H1 (cell line): Measurements from ENCODE around the gene PTPN13. TPM values are rescaled to one million over a fixed set of nuclear protein-coding genes. Genes with fewer than 3 reads are reported as not detected.

Experiments
- CTCF ChIA-PET: fragments of 300-600 bp; sonication (Branson Sonifier 250); formaldehyde crosslinking; loops from one replicate; lab custom pipeline; 2021; ENCODE audit not compliant: partially characterized antibody; lab: Charles Lee
- POLR2A ChIA-PET: fragments of 300-600 bp; sonication (Branson Sonifier 250); formaldehyde crosslinking; loops from one replicate; lab custom pipeline; 2021; ENCODE audit warnings: inconsistent platforms; ENCODE audit not compliant: partially characterized antibody; lab: Charles Lee
- DNase-seq, 2 experiments: peaks; one replicate each; pipeline versions ENCODE4 v3.0.0 to v3.0.0-alpha.2; 2010 to 2022; ENCODE audit warnings: low spot score in 2 of 2, low read depth in 1 of 2, mixed read lengths in 1 of 2
- FAIRE-seq: peaks from 2 replicates; lab custom pipeline; 2011; peaks lifted over from hg19 to GRCh38; lab: Jason Lieb, UNC
- H2AFZ ChIP-seq: 2 replicates; pipeline ENCODE4 v1.8.1; 2012; ENCODE audit warnings: low read length, inconsistent platforms
- H2AK5ac ChIP-seq: 2 replicates; pipeline ENCODE4 v1.6.1; 2013; ENCODE audit warnings: low read depth, low read length
- H2BK120ac ChIP-seq: replicated peaks from 2 replicates; pipeline ENCODE3; 2013; ENCODE audit warnings: low read depth, low read length, inconsistent platforms
- H2BK12ac ChIP-seq: 2 replicates; pipeline ENCODE4 v1.6.1; 2013; ENCODE audit warnings: low read depth, low read length
- H2BK15ac ChIP-seq: 2 replicates; pipeline ENCODE4 v1.6.1; 2013; ENCODE audit warnings: low read length
- H2BK20ac ChIP-seq: 2 replicates; pipeline ENCODE4 v1.6.1; 2013; ENCODE audit warnings: low read length
- H2BK5ac ChIP-seq: 2 replicates; pipeline ENCODE4 v1.6.1; 2013; ENCODE audit warnings: low read depth, low read length
- H3K14ac ChIP-seq: 2 replicates; pipeline ENCODE4 v1.6.1; 2013; ENCODE audit warnings: inconsistent platforms; ENCODE audit not compliant: insufficient read length
- H3K18ac ChIP-seq: 2 replicates; pipeline ENCODE4 v1.6.1; 2013; ENCODE audit warnings: low read length; ENCODE audit errors: extremely low read depth
- H3K23ac ChIP-seq: 2 replicates; pipeline ENCODE4 v1.6.1; 2013; ENCODE audit warnings: inconsistent platforms; ENCODE audit not compliant: insufficient read length
- H3K23me2 ChIP-seq: 2 replicates; pipeline ENCODE4 v1.6.1; 2013; ENCODE audit warnings: low read depth, low read length
- H3K27ac ChIP-seq: 2 replicates; pipeline ENCODE4 v1.6.1; 2011; ENCODE audit warnings: low read depth, low read length, inconsistent platforms
- H3K27me3 ChIP-seq, 4 experiments: replicated peaks in 1 of 4; 1 replicate in 1 of 4; 2 replicates in 3 of 4; pipeline versions ENCODE4 v1.6.1 to v1.8.1; 2011 to 2013; ENCODE audit warnings: low read length in 3 of 4, mild to moderate bottlenecking in 3 of 4, inconsistent platforms in 2 of 4, mixed read lengths in 2 of 4, moderate library complexity in 1 of 4; ENCODE audit not compliant: control insufficient read depth in 3 of 4, insufficient read depth in 3 of 4; ENCODE audit errors: extremely low read depth in 1 of 4
- H3K36me3 ChIP-seq, 4 experiments: 2 replicates each; pipeline versions ENCODE4 v1.6.1 to v1.8.1; 2011 to 2013; ENCODE audit warnings: mild to moderate bottlenecking in 4 of 4, low read length in 3 of 4, moderate library complexity in 2 of 4, control low read depth in 1 of 4, inconsistent platforms in 1 of 4; ENCODE audit not compliant: insufficient read depth in 4 of 4, control insufficient read depth in 2 of 4
- H3K4ac ChIP-seq: replicated peaks from 2 replicates; pipeline ENCODE3; 2013; ENCODE audit warnings: low read length, low read depth, mixed read lengths, inconsistent platforms; ENCODE audit not compliant: insufficient read length
- H3K4me1 ChIP-seq, 4 experiments: replicated peaks in 1 of 4; 1 replicate in 1 of 4; 2 replicates in 3 of 4; pipeline versions ENCODE4 v1.6.1 to v1.8.1; 2011 to 2013; ENCODE audit warnings: low read length in 3 of 4, inconsistent platforms in 2 of 4, mixed read lengths in 1 of 4; ENCODE audit not compliant: insufficient read depth in 4 of 4, control insufficient read depth in 3 of 4
- H3K4me2 ChIP-seq, 2 experiments: 2 replicates each; pipeline versions ENCODE4 v1.6.1 to v1.8.1; 2011 to 2013; ENCODE audit warnings: low read depth in 2 of 2, low read length in 2 of 2, control low read depth in 1 of 2, inconsistent platforms in 1 of 2, mild to moderate bottlenecking in 1 of 2; ENCODE audit not compliant: insufficient read depth in 1 of 2
- H3K4me3 ChIP-seq, 4 experiments: fragments of 200-600, 300-600 bp in 1 of 4; sonication (generic), shearing (Covaris generic), sonication (Bioruptor Twin) in 1 of 4; 2 replicates each; pipeline versions ENCODE4 v1.5.1 to v1.8.1; 2011 to 2016; ENCODE audit warnings: low read length in 4 of 4, low read depth in 3 of 4, control low read depth in 2 of 4, inconsistent platforms in 2 of 4, mild to moderate bottlenecking in 2 of 4, mixed read lengths in 1 of 4, moderate library complexity in 1 of 4; ENCODE audit not compliant: insufficient read depth in 2 of 4; ENCODE audit errors: extremely low read depth in 1 of 4
- H3K56ac ChIP-seq: replicated peaks from 2 replicates; pipeline ENCODE3; 2013; ENCODE audit warnings: low read depth, mild to moderate bottlenecking, mixed read lengths, low read length, inconsistent platforms; ENCODE audit not compliant: insufficient read length
- H3K79me1 ChIP-seq: 2 replicates; pipeline ENCODE4 v1.6.1; 2013; ENCODE audit warnings: low read depth, low read length, control low read depth
- H3K79me2 ChIP-seq, 2 experiments: 2 replicates each; pipeline versions ENCODE4 v1.6.1 to v1.8.1; 2012 to 2013; ENCODE audit warnings: low read length in 2 of 2, mild to moderate bottlenecking in 2 of 2, inconsistent platforms in 1 of 2; ENCODE audit not compliant: insufficient read depth in 2 of 2, control insufficient read depth in 1 of 2
- H3K9ac ChIP-seq, 4 experiments: replicated peaks in 1 of 4; 1 replicate in 1 of 4; 2 replicates in 3 of 4; pipeline versions ENCODE4 v1.6.1 to v1.8.1; 2011 to 2013; ENCODE audit warnings: low read depth in 3 of 4, low read length in 3 of 4, control low read depth in 2 of 4, mild to moderate bottlenecking in 2 of 4, moderate library complexity in 2 of 4, inconsistent platforms in 1 of 4; ENCODE audit errors: extremely low read depth in 1 of 4
- H3K9me3 ChIP-seq, 2 experiments: 2 replicates each; pipeline versions ENCODE4 v1.6.1 to v1.8.1; 2012 to 2013; ENCODE audit warnings: mild to moderate bottlenecking in 2 of 2, moderate library complexity in 2 of 2, control low read depth in 1 of 2, inconsistent platforms in 1 of 2, low read depth in 1 of 2, low read length in 1 of 2, mixed read lengths in 1 of 2; ENCODE audit not compliant: insufficient read depth in 2 of 2
- H4K20me1 ChIP-seq, 2 experiments: replicated peaks in 1 of 2; 2 replicates each; pipeline versions ENCODE3 to v1.8.1; 2011 to 2013; ENCODE audit warnings: inconsistent platforms in 2 of 2, low read length in 2 of 2, mild to moderate bottlenecking in 1 of 2; ENCODE audit not compliant: insufficient read depth in 2 of 2, control insufficient read depth in 1 of 2
- H4K5ac ChIP-seq: 2 replicates; pipeline ENCODE4 v1.6.1; 2013; ENCODE audit warnings: low read length, low read depth, mixed read lengths, inconsistent platforms; ENCODE audit not compliant: insufficient read length
- H4K8ac ChIP-seq: 2 replicates; pipeline ENCODE4 v1.8.0; 2013; ENCODE audit warnings: mild to moderate bottlenecking, moderate library complexity, low read length, inconsistent platforms; ENCODE audit not compliant: insufficient read depth; ENCODE audit errors: extremely low read depth
- H4K91ac ChIP-seq: replicated peaks from 2 replicates; pipeline ENCODE3; 2013; ENCODE audit warnings: low read length, mixed read lengths, inconsistent platforms; ENCODE audit not compliant: insufficient read length
- TCF12 ChIP-seq: IDR thresholded peaks from 2 replicates; pipeline ENCODE4 v1.6.1; 2011; ENCODE audit warnings: low read depth, mild to moderate bottlenecking, low read length
- WGBS, 2 experiments: shearing (Covaris generic) in 1 of 2; methylation state at CpG; one replicate each; pipeline versions ENCODE4 v1.1.6 to v1.1.7; 2013 to 2015; ENCODE audit warnings: low lambda C conversion rate in 2 of 2, mixed read lengths in 2 of 2, inconsistent platforms in 1 of 2, low coverage in 1 of 2, missing lambda C conversion rate in 1 of 2; ENCODE audit not compliant: insufficient replicate concordance in 2 of 2, insufficient coverage in 1 of 2, insufficient read length in 1 of 2; ENCODE audit errors: extremely low coverage in 1 of 2, missing lambda C conversion rate in 1 of 2; 5-methylcytosine and 5-hydroxymethylcytosine counted together
- polyA plus RNA-seq, 7 experiments: library from polyadenylated mRNA; depleted of rRNA in 3 of 7; stranded (reverse) in 5 of 7; unstranded in 2 of 7; fragments of >200 nt in 5 of 7; fragments of 200-250 nt in 2 of 7; gene quantifications; 1 replicate in 5 of 7; 2 replicates in 1 of 7; 4 replicates in 1 of 7; pipeline versions ENCODE4 v1.2.1 to v1.2.3, GENCODE V29; 2011 to 2013; ENCODE audit warnings: missing spikeins in 2 of 7, mixed read lengths in 2 of 7
- total RNA-seq: library from RNA; stranded (reverse); fragmentation: NEBNext Ultra II Directional; extraction: Animal tissue kit (Norgen Biotek cat#: 25700); gene quantifications from 2 replicates; pipeline ENCODE4 v1.2.1, GENCODE V29; 2021

PTPN13 gene
- total and polyA plus RNA-seq, 2 of the 8 experiments (the other 6 are each of a cell fraction or from before 2014, with no cell fraction given), result 12.7 to 57.9 TPM

DNA sequence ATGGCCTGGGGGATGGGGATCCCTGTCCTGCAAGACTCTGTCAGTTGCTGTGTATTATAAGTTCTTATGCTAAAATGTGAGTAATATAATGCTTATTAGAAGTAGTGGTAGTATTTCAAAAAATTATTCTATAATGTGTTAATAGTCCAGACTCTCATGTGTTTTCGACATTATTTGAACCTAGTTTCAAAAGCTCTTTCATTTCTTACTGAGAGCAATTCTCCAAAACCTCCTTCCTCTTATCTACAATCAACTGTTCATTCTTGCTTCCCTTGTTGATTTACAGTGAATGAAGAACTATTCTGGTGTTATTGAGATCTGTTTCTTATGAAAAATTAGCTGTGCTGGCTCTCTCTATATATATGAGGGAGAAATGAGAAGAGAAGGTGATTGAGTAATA is 32.9 kb upstream of the PTPN13 start:
- H2AFZ ChIP-seq, result no peak overlapping the region
- H2AK5ac ChIP-seq, result no peak overlapping the region
- no peaks in the 10 kb centered on the region for H4K20me1 ChIP-seq
- H3K4me3 ChIP-seq, result no peak overlapping the region
- H3K27ac ChIP-seq, result no peak overlapping the region
- 0 out of 7 replicates have a peak, but pooled peaks cover 0 to 2% (median 0%) of the 10 kb centered on the region in 4 experiments for H3K4me1 ChIP-seq
- H4K5ac ChIP-seq, result no peak overlapping the region
- FAIRE-seq, result no peak
- no peak overlapping the region for H3K4me2 ChIP-seq
- H3K14ac ChIP-seq, result no peak overlapping the region
- no peak overlapping the region for H3K9ac ChIP-seq
- CTCF ChIA-PET, result no interaction called here
- H3K9me3 ChIP-seq, result no peaks in the 10 kb centered on the region
- no peak overlapping the region for H4K8ac ChIP-seq
- no peak for TF ChIP-seq TCF12
- H2BK20ac ChIP-seq, result no peak overlapping the region
- no peak overlapping the region for H4K91ac ChIP-seq
- no peaks in the 10 kb centered on the region for H3K36me3 ChIP-seq
- H3K23me2 ChIP-seq, result no peaks in the 10 kb centered on the region; the same call in 1 of the 2 replicates
- no peak overlapping the region for H2BK15ac ChIP-seq
- no peak overlapping the region for H2BK12ac ChIP-seq
- H2BK5ac ChIP-seq, result no peak overlapping the region
- POLR2A ChIA-PET, result interaction anchor here (0.9 to 1.6 kb wide), 3 partner anchors 15 to 34 kb away, joined by 3 to 5 read pairs (median 3); partner anchors contain the start of gene PTPN13
- no peak overlapping the region for H3K4ac ChIP-seq
- H2BK120ac ChIP-seq, result no peak overlapping the region
- no peaks in the 10 kb centered on the region for H3K79me2 ChIP-seq
- no peak overlapping the region for H3K23ac ChIP-seq
- 90% methylated on average over 1 of the region's 1 CpG; no CpG with 5 or more reads in 1 of the 2 experiments for WGBS, 2 experiments
- no peak overlapping the region for H3K18ac ChIP-seq
- H3K79me1 ChIP-seq, result no peaks in the 10 kb centered on the region
- no peaks in the 10 kb centered on the region for H3K27me3 ChIP-seq
- H3K56ac ChIP-seq, result no peak overlapping the region
- DNase-seq, result no peak
